Measurements from ENCODE around the gene GPR108. TPM values are rescaled to one million over a fixed set of nuclear protein-coding genes. Genes with fewer than 3 reads are reported as not detected.

GPR108 gene
- total RNA-seq, 1 experiment from 2014 or later = 55.9 TPM

Other genes with a start within 250 kb of the GPR108 start
- 0.20 TPM in 1 of 2 replicates, not detected in the other for gene TUBB4A, start 235.3 kb downstream of the GPR108 start, total RNA-seq (2014; rRNA removed; shearing (Covaris generic))
- 0.29 and 0.96 TPM in 2 replicates for gene TNFSF9, start 206.6 kb downstream of the GPR108 start, total RNA-seq (2014; rRNA removed; shearing (Covaris generic))
- gene CD70, start 146.4 kb downstream of the GPR108 start, total RNA-seq (2014; rRNA removed; shearing (Covaris generic)) = 0.39 and 1.2 TPM in 2 replicates
- not detected in 2 replicates for gene TNFSF14, start 67.4 kb downstream of the GPR108 start, total RNA-seq (2014; rRNA removed; shearing (Covaris generic))
- gene C3, start 16.9 kb downstream of the GPR108 start, total RNA-seq (2014; rRNA removed; shearing (Covaris generic)) = 0.68 and 0.72 TPM in 2 replicates
- gene TRIP10, start 2.1 kb upstream of the GPR108 start, total RNA-seq (2014; rRNA removed; shearing (Covaris generic)) = 31.0 and 34.6 TPM in 2 replicates
- not detected in 2 replicates for gene SH2D3A, start 29.9 kb upstream of the GPR108 start, total RNA-seq (2014; rRNA removed; shearing (Covaris generic))
- gene VAV1, start 35.1 kb upstream of the GPR108 start, total RNA-seq (2014; rRNA removed; shearing (Covaris generic)) = 0.12 TPM in 1 of 2 replicates, not detected in the other
- 6.6 and 7.2 TPM in 2 replicates for gene ADGRE1, start 150.0 kb upstream of the GPR108 start, total RNA-seq (2014; rRNA removed; shearing (Covaris generic))

All from RPMI7951 (cell line).